ENCODE results near the gene LRIT2.

The LRIT2 gene

GRCh38 chr10:84225427-84226173 lies at the start of gene LRIT2:
Gene LRIT2, minus strand, starts transcription at chr10:84225544. Its CDS starts 24 bp downstream, at chr10:84225520.
- no peak within 1 kb of the TSS for H3K4me3 ChIP-seq (ENCODE audit: low read depth, low read length)

- H3K4me3 ChIP-seq (ENCODE audit: low read depth, low read length): no peak overlapping the region
Observed at GRCh38 chr10:84270708-84271107, 45.4 kb upstream of the LRIT2 start.

- H3K4me3 ChIP-seq (ENCODE audit: low read depth, low read length): no peak overlapping the region
Observed at GRCh38 chr10:84269773-84270172, 44.4 kb upstream of the LRIT2 start.

- H3K4me3 ChIP-seq (ENCODE audit: low read depth, low read length): no peak overlapping the region
Observed at GRCh38 chr10:84269162-84269561, 43.8 kb upstream of the LRIT2 start.

GRCh38 chr10:84267503-84268126 lies 42.3 kb upstream of the LRIT2 start:
- no peak overlapping the region for H3K4me3 ChIP-seq (ENCODE audit: low read depth, low read length)

GRCh38 chr10:84265418-84265817 lies 40.1 kb upstream of the LRIT2 start:
- no peak overlapping the region for H3K4me3 ChIP-seq (ENCODE audit: low read depth, low read length)

GRCh38 chr10:84264611-84265141 lies 39.3 kb upstream of the LRIT2 start:
- H3K4me3 ChIP-seq (ENCODE audit: low read depth, low read length): no peak overlapping the region

GRCh38 chr10:84263716-84264115 lies 38.4 kb upstream of the LRIT2 start:
- no peak overlapping the region for H3K4me3 ChIP-seq (ENCODE audit: low read depth, low read length)

GRCh38 chr10:84262190-84262956 lies 37.0 kb upstream of the LRIT2 start:
- H3K4me3 ChIP-seq (ENCODE audit: low read depth, low read length): no peak overlapping the region

- H3K4me3 ChIP-seq (ENCODE audit: low read depth, low read length): no peak overlapping the region
Observed at GRCh38 chr10:84261236-84261915, 36.0 kb upstream of the LRIT2 start.

GRCh38 chr10:84258034-84258695 lies 32.8 kb upstream of the LRIT2 start:
- H3K4me3 ChIP-seq (ENCODE audit: low read depth, low read length): no peak overlapping the region

GRCh38 chr10:84257343-84258020 lies 32.1 kb upstream of the LRIT2 start:
- H3K4me3 ChIP-seq (ENCODE audit: low read depth, low read length): no peak overlapping the region

GRCh38 chr10:84256510-84257342 lies 31.4 kb upstream of the LRIT2 start:
- H3K4me3 ChIP-seq (ENCODE audit: low read depth, low read length): no peak overlapping the region

- H3K4me3 ChIP-seq (ENCODE audit: low read depth, low read length): no peak overlapping the region
Observed at GRCh38 chr10:84254552-84255478, 29.5 kb upstream of the LRIT2 start.

- H3K4me3 ChIP-seq (ENCODE audit: low read depth, low read length): no peak overlapping the region
Observed at GRCh38 chr10:84248794-84249193, 23.4 kb upstream of the LRIT2 start.

GRCh38 chr10:84247496-84247895 lies 22.2 kb upstream of the LRIT2 start:
- H3K4me3 ChIP-seq (ENCODE audit: low read depth, low read length): no peak overlapping the region

GRCh38 chr10:84244651-84245270 lies 19.4 kb upstream of the LRIT2 start, which contains the start of gene RGR:
Gene RGR, plus strand, starts transcription at chr10:84245053. Its CDS starts 38 bp downstream, at chr10:84245091.
- H3K4me3 ChIP-seq (ENCODE audit: low read depth, low read length): no peak within 1 kb of the TSS
